ENCODE measurements around the gene TP53RK. TPM values are rescaled to one million over a fixed set of nuclear protein-coding genes. Genes with fewer than 3 reads are reported as not detected.

Gene TP53RK
- total and polyA plus RNA-seq, 9 donors = 7.7 to 17.5 (median 13.4) TPM

- Histone ChIP-seq H3K4me1 (ENCODE audit: insufficient read depth) (peaks cover 14% of the 10 kb centered on the region), H3K36me3 (no peaks in the 10 kb centered on the region), H3K27ac (peak overlapping the region; percentile 53 to 69), H3K4me3 (peak overlapping the region; percentile 45), H3K27me3 (no peaks in the 10 kb centered on the region), H3K9me3 (no peaks in the 10 kb centered on the region)
- DNase-seq = no peak
- intact Hi-C loops (cut with DNase I) = no loop called here
- TF ChIP-seq CTCF (IDR thresholded peaks at IDR 0.05) (no peak), EP300 (IDR thresholded peaks at IDR 0.05) (no peak), POLR2A (IDR thresholded peaks at IDR 0.05) (no peak)
- WGBS, 3 donors = 49 to 64% (median 61%) methylated on average over 11 to 13 of the region's 13 CpGs
Observed at GRCh38 chr20:46709055-46709458, 19.8 kb upstream of the TP53RK start.

GRCh38 chr20:46708172-46708860, 19.1 kb upstream of the TP53RK start:
- Histone ChIP-seq H3K4me3 (no peak overlapping the region), H3K4me1 (ENCODE audit: insufficient read depth) (peaks cover 11% of the 10 kb centered on the region), H3K9me3 (no peaks in the 10 kb centered on the region), H3K27me3 (no peaks in the 10 kb centered on the region), H3K27ac (no peak overlapping the region), H3K36me3 (no peaks in the 10 kb centered on the region)
- 60 to 69% (median 66%) methylated on average over 8 of the region's 8 CpGs for WGBS, 3 donors
- no peak for TF ChIP-seq POLR2A (IDR thresholded peaks at IDR 0.05)
- no peak for TF ChIP-seq CTCF (IDR thresholded peaks at IDR 0.05)
- no peak for TF ChIP-seq EP300 (IDR thresholded peaks at IDR 0.05)
- intact Hi-C loops (cut with DNase I) = no loop called here
- DNase-seq = no peak

GRCh38 chr20:46706242-46706641, 17.0 kb upstream of the TP53RK start:
- Histone ChIP-seq H3K4me3 (no peak overlapping the region), H3K4me1 (ENCODE audit: insufficient read depth) (peaks cover 8% of the 10 kb centered on the region), H3K9me3 (no peaks in the 10 kb centered on the region), H3K27me3 (no peaks in the 10 kb centered on the region), H3K36me3 (no peaks in the 10 kb centered on the region), H3K27ac (no peak overlapping the region)
- intact Hi-C loops (cut with DNase I) = no loop called here
- 95 to 99% (median 96%) methylated on average over 2 of the region's 2 CpGs for WGBS, 3 donors
- DNase-seq = no peak
- TF ChIP-seq POLR2A (IDR thresholded peaks at IDR 0.05) (no peak), CTCF (IDR thresholded peaks at IDR 0.05) (no peak), EP300 (IDR thresholded peaks at IDR 0.05) (no peak)

GRCh38 chr20:46705378-46705729, 16.1 kb upstream of the TP53RK start:
- H3K4me1 ChIP-seq (ENCODE audit: insufficient read depth) = peaks cover 4% of the 10 kb centered on the region
- 42 to 63% (median 45%) methylated on average over 4 of the region's 4 CpGs for WGBS, 3 donors

More at GRCh38 chr20:46705378-46705729, 16.1 kb upstream of the TP53RK start:
- H3K27ac ChIP-seq = no peak overlapping the region
- no peaks in the 10 kb centered on the region for H3K36me3 ChIP-seq
- TF ChIP-seq EP300 (IDR thresholded peaks at IDR 0.05) = no peak
- no peak for TF ChIP-seq CTCF (IDR thresholded peaks at IDR 0.05)
- TF ChIP-seq POLR2A (IDR thresholded peaks at IDR 0.05) = no peak
- H3K27me3 ChIP-seq = no peaks in the 10 kb centered on the region
- H3K9me3 ChIP-seq = no peaks in the 10 kb centered on the region
- no peak overlapping the region for H3K4me3 ChIP-seq
- no peak for DNase-seq
- intact Hi-C loops (cut with DNase I) = no loop called here
